Thyroid gland (tissue), 4 donors: ENCODE data around the gene NECTIN2.

Experiments used
- CTCF ChIP-seq, 6 experiments: fragments of 200-600 bp in 3 of 6; fragments of 450-650 bp in 3 of 6; sonication (generic) in 3 of 6; IDR thresholded peaks; one replicate each; pipeline ENCODE4 v1.5.1; 2016 to 2019; ENCODE audit warnings: antibody characterized with exemption in 6 of 6, mild to moderate bottlenecking in 2 of 6, inconsistent platforms in 1 of 6, moderate library complexity in 1 of 6
- POLR2A ChIP-seq, 2 donors: fragments of 450-650 bp; IDR thresholded peaks; one replicate each; pipeline ENCODE4 v1.6.1; 2017; ENCODE audit warnings: antibody characterized with exemption in 2 of 2, mild to moderate bottlenecking in 2 of 2, moderate library complexity in 1 of 2

- TF ChIP-seq CTCF (IDR thresholded peaks at IDR 0.05): no peak
- TF ChIP-seq POLR2A (IDR thresholded peaks at IDR 0.05): no peak
These were observed 23.9 kb upstream of the NECTIN2 start for GRCh38 chr19:44822177-44822576.
